Esophagus squamous epithelium (tissue), 5 donors: ENCODE data around the gene BBX. TPM values are rescaled to one million over a fixed set of nuclear protein-coding genes. Genes with fewer than 3 reads are reported as not detected.
"Not testable (repeated sequence)": the region's sequence is repeated elsewhere in the genome, so short reads cannot be mapped to it uniquely, and the experiment has no call there.

ENCODE experiments used
- DNase-seq: peaks from one replicate; lab custom pipeline; 2025; lab: John Stamatoyannopoulos, UW
- H3K27ac ChIP-seq, 4 donors: fragments of 200-600 bp; sonication (generic); one replicate each; pipeline ENCODE4 v1.5.1; 2016 to 2019; ENCODE audit warnings: mild to moderate bottlenecking in 1 of 4
- H3K27me3 ChIP-seq, 4 donors: fragments of 200-600 bp; sonication (generic); 1 replicate in 3 of 4; 2 replicates in 1 of 4; pipeline versions ENCODE4 v1.5.1 to v1.6.0; 2017 to 2021; ENCODE audit warnings: antibody characterized with exemption in 1 of 4
- H3K36me3 ChIP-seq, 3 donors: fragments of 200-600 bp; sonication (generic); one replicate each; pipeline ENCODE4 v1.5.1; 2016 to 2019
- H3K4me1 ChIP-seq, 3 donors: fragments of 200-600 bp; sonication (generic); one replicate each; pipeline ENCODE4 v1.5.1; 2017 to 2019
- H3K4me3 ChIP-seq, 4 donors: fragments of 200-600 bp; sonication (generic); 1 replicate in 3 of 4; 2 replicates in 1 of 4; pipeline ENCODE4 v1.5.1; 2016 to 2019; ENCODE audit warnings: mild to moderate bottlenecking in 2 of 4, moderate library complexity in 1 of 4
- H3K9me3 ChIP-seq, 3 donors: fragments of 200-600 bp; sonication (generic); one replicate each; pipeline ENCODE4 v1.5.1; 2016 to 2019
- CTCF ChIP-seq, 6 experiments: fragments of 450-650 bp in 4 of 6; fragments of 200-600 bp in 2 of 6; sonication (generic) in 2 of 6; IDR thresholded peaks; one replicate each; pipeline ENCODE4 v1.5.1; 2016 to 2019; ENCODE audit warnings: antibody characterized with exemption in 6 of 6, mild to moderate bottlenecking in 4 of 6, moderate library complexity in 4 of 6
- POLR2A ChIP-seq, 4 donors: fragments of 450-650 bp; IDR thresholded peaks; one replicate each; pipeline ENCODE4 v1.6.1; 2017; ENCODE audit warnings: antibody characterized with exemption in 4 of 4, mild to moderate bottlenecking in 4 of 4, moderate library complexity in 3 of 4
- WGBS, 2 donors: methylation state at CpG; one replicate each; pipeline ENCODE4 v1.1.5; 2018; 5-methylcytosine and 5-hydroxymethylcytosine counted together
- intact Hi-C: fragments of 100-400 bp; cut with DNase I; formaldehyde crosslinking; loops from one replicate; pipeline ENCODE4 v1.15.0; 2022
- total RNA-seq, 4 donors: library from RNA; depleted of rRNA; stranded (reverse); fragments of >200 nt; gene quantifications; one replicate each; pipeline ENCODE4 v1.1.0, GENCODE V29; 2016
- donor health status: DM: yes; HTN: yes; CAD: no.

Gene BBX
- total RNA-seq, 4 donors from 2014 or later = 12.5 to 49.5 (median 35.8) TPM

GRCh38 chr3:107826727-107827126, 304.0 kb downstream of the BBX start:
- TF ChIP-seq POLR2A (IDR thresholded peaks at IDR 0.05) (no peak), CTCF (IDR thresholded peaks at IDR 0.05) (no peak)
- Histone ChIP-seq H3K4me1 (no peaks in the 10 kb centered on the region), H3K9me3 (no peaks in the 10 kb centered on the region), H3K27ac (no peak overlapping the region), H3K27me3 (no peaks in the 10 kb centered on the region), H3K36me3 (no peaks in the 10 kb centered on the region), H3K4me3 (no peak overlapping the region)
- intact Hi-C loops = no loop called here
- WGBS, 2 donors = 94% methylated on average over 9 of the region's 9 CpGs; no CpG with 5 or more reads in 1 of the 2 donors
- DNase-seq = no peak

GRCh38 chr3:107829185-107829584, 306.4 kb downstream of the BBX start:
- 83 to 93% methylated on average over 4 of the region's 4 CpGs for WGBS, 2 donors
- H3K9me3 ChIP-seq = no peaks in the 10 kb centered on the region
- H3K36me3 ChIP-seq = no peaks in the 10 kb centered on the region
- intact Hi-C loops = no loop called here
- no peaks in the 10 kb centered on the region for H3K27me3 ChIP-seq
- TF ChIP-seq CTCF (IDR thresholded peaks at IDR 0.05) = no peak
- TF ChIP-seq POLR2A (IDR thresholded peaks at IDR 0.05) = no peak
- DNase-seq = no peak
- H3K4me3 ChIP-seq = no peak overlapping the region
- H3K4me1 ChIP-seq = no peaks in the 10 kb centered on the region
- no peak overlapping the region for H3K27ac ChIP-seq

GRCh38 chr3:107831590-107831989, 308.8 kb downstream of the BBX start:
- H3K9me3 ChIP-seq = no peaks in the 10 kb centered on the region
- H3K4me1 ChIP-seq = no peaks in the 10 kb centered on the region
- intact Hi-C loops = no loop called here
- no peaks in the 10 kb centered on the region for H3K27me3 ChIP-seq
- no peak for DNase-seq
- WGBS, 2 donors = 83 to 90% methylated on average over 3 of the region's 3 CpGs
- TF ChIP-seq POLR2A (IDR thresholded peaks at IDR 0.05) = no peak
- no peak for TF ChIP-seq CTCF (IDR thresholded peaks at IDR 0.05)
- H3K4me3 ChIP-seq = no peak overlapping the region
- H3K27ac ChIP-seq = no peak overlapping the region
- H3K36me3 ChIP-seq = no peaks in the 10 kb centered on the region

GRCh38 chr3:107833043-107833442, 310.3 kb downstream of the BBX start:
- no peaks in the 10 kb centered on the region for H3K9me3 ChIP-seq
- WGBS, 2 donors = 45 to 61% methylated on average over 6 of the region's 6 CpGs
- no peaks in the 10 kb centered on the region for H3K36me3 ChIP-seq
- intact Hi-C loops = no loop called here
- TF ChIP-seq POLR2A (IDR thresholded peaks at IDR 0.05) = no peak
- no peak for TF ChIP-seq CTCF (IDR thresholded peaks at IDR 0.05)
- H3K27ac ChIP-seq = no peak overlapping the region
- DNase-seq = no peak
- no peak overlapping the region for H3K4me3 ChIP-seq
- no peaks in the 10 kb centered on the region for H3K4me1 ChIP-seq
- no peaks in the 10 kb centered on the region for H3K27me3 ChIP-seq

GRCh38 chr3:107833722-107834416, 311.1 kb downstream of the BBX start:
- 89 to 95% methylated on average over 18 to 19 of the region's 19 CpGs for WGBS, 2 donors
- Histone ChIP-seq H3K27me3 (no peaks in the 10 kb centered on the region), H3K4me3 (no peak overlapping the region), H3K36me3 (no peaks in the 10 kb centered on the region), H3K4me1 (no peaks in the 10 kb centered on the region), H3K27ac (no peak overlapping the region), H3K9me3 (no peaks in the 10 kb centered on the region)
- intact Hi-C loops = no loop called here
- TF ChIP-seq POLR2A (IDR thresholded peaks at IDR 0.05) (no peak), CTCF (IDR thresholded peaks at IDR 0.05) (no peak)
- no peak for DNase-seq

- H3K27me3 ChIP-seq, H3K27ac ChIP-seq, H3K36me3 ChIP-seq, DNase-seq, H3K4me3 ChIP-seq, H3K9me3 ChIP-seq, H3K4me1 ChIP-seq, intact Hi-C loops: not testable (repeated sequence)
- 96% methylated on average over 3 of the region's 4 CpGs; no CpG with 5 or more reads in 1 of the 2 donors for WGBS, 2 donors
Observed at GRCh38 chr3:107835001-107835400, 312.2 kb downstream of the BBX start.
